ENCODE results near the gene IQCN.
A peak's percentile ranks its signal among the peaks of the same experiment; 100 is the strongest.

Gene IQCN

DNA sequence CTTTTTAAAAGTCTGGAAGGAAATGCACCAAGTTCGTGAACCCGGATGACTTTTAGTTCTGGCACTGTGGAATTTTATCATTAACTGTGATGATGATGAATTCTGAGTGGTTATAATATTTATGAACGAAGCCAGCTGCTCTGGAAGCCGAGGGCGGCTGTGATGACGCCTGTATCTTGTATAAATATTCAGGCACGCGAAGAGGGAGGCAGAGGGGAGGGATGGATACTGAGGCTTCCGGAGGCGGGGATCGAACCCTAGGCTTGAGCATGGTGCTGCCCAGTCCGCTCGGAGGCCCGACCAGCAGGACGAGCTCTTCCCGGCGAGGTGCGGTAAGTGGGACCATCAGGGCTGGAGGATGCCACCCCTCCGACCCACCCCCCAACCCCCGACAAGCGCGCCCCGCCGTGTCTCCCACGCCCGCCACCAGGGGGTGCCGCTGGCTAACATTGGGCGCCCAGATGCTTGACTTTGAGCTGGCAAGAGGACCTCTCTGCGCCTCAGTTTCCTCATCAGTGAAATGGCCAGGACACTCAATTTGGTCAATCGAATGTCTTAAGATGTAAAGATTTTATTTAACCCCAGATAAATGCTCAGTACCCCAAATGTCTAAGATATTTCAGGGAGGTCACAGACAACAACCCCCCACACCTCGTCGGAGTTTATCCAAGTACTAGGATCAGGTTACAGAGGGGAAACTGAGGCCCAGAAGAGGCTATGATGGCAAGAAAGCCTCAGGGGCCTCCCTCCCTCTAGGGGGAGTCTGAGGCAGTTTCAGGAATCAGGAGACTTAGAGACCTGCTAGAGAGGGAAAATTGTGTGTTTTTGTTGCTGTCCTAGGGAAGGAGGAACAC lies 65.9 kb downstream of the IQCN start:
- Histone ChIP-seq H3K36me3 (replicated peaks) (no peaks in the 10 kb centered on the region; the same call in 1 of the 2 replicates), H3K4me1 (peaks cover 14% of the 10 kb centered on the region), H3K9me3 (no peaks in the 10 kb centered on the region), H3K27me3 (ENCODE audit: low read depth) (no peaks in the 10 kb centered on the region), H3K4me3 (no peak overlapping the region)
- in situ Hi-C loops (cut with MboI; ENCODE audit: low sequenced_read_pairs), result no loop called here
- DNase-seq (ENCODE audit: low spot score in 2 of 2), result peak in 1 of 2 experiments; percentile 67

Measured in HAP-1 (cell line).